HepG2 (cell line): ENCODE data around the gene STAT6. TPM values are rescaled to one million over a fixed set of nuclear protein-coding genes. Genes with fewer than 3 reads are reported as not detected.

Experiments
- AGO1 ChIP-seq: fragments of 200-400 bp; formaldehyde crosslinking; IDR thresholded peaks from 2 replicates; pipeline ENCODE4 v1.6.1; 2017; ENCODE audit warnings: mild to moderate bottlenecking, low read depth, low read length, moderate library complexity; ENCODE audit not compliant: poor library complexity, severe bottlenecking
- ATF4 ChIP-seq, 2 experiments: fragments of 450-650 bp in 1 of 2; sonication (generic) in 1 of 2; formaldehyde crosslinking; IDR thresholded peaks; 2 replicates each; pipeline versions ENCODE4 v1.5.0 to v1.8.0; 2020 to 2022; ENCODE audit warnings: mild to moderate bottlenecking in 1 of 2, missing genetic modification reagents in 1 of 2
- HNRNPK ChIP-seq: fragments of 200-400 bp; formaldehyde crosslinking; IDR thresholded peaks from 2 replicates; pipeline ENCODE4 v1.6.1; 2018; ENCODE audit warnings: low read length, low read depth, moderate library complexity, mild to moderate bottlenecking; ENCODE audit not compliant: poor library complexity, severe bottlenecking
- JARID2 ChIP-seq: sonication (generic); formaldehyde crosslinking; IDR thresholded peaks from 2 replicates; pipeline ENCODE4 v1.8.1; 2023; ENCODE audit warnings: missing genetic modification reagents, inconsistent platforms; ENCODE audit not compliant: insufficient replicate concordance
- KLF6 ChIP-seq: IDR thresholded peaks from 2 replicates; pipeline ENCODE4 v1.8.0; 2016; ENCODE audit warnings: missing biosample characterization, missing genetic modification reagents
- MEIS1 ChIP-seq: sonication (generic); formaldehyde crosslinking; IDR thresholded peaks from 2 replicates; pipeline ENCODE4 v1.9.0; 2021; ENCODE audit warnings: mild to moderate bottlenecking, missing genetic modification reagents, moderate library complexity, borderline replicate concordance
- NRL ChIP-seq: sonication (generic); formaldehyde crosslinking; IDR thresholded peaks from 2 replicates; pipeline ENCODE4 v1.5.0; 2020; ENCODE audit warnings: missing genetic modification reagents, mild to moderate bottlenecking, moderate library complexity, borderline replicate concordance
- SRF ChIP-seq: IDR thresholded peaks from 2 replicates; pipeline ENCODE4 v1.6.1; 2011; ENCODE audit warnings: mild to moderate bottlenecking, low read depth, low read length, moderate library complexity
- SRSF9 ChIP-seq: fragments of 200-400 bp; formaldehyde crosslinking; IDR thresholded peaks from 2 replicates; pipeline ENCODE4 v1.6.1; 2018; ENCODE audit warnings: borderline replicate concordance, mild to moderate bottlenecking, low read depth, low read length; ENCODE audit not compliant: insufficient read depth, poor library complexity, severe bottlenecking
- SUZ12 ChIP-seq: fragments of 150-350 bp; IDR thresholded peaks from 2 replicates; pipeline ENCODE4 v1.6.1; 2014; ENCODE audit warnings: low read depth, low read length
- TBX2 ChIP-seq: sonication (generic); formaldehyde crosslinking; IDR thresholded peaks from 2 replicates; pipeline ENCODE4 v1.5.0; 2020; ENCODE audit warnings: missing genetic modification reagents, mild to moderate bottlenecking, borderline replicate concordance
- TRAFD1 ChIP-seq: sonication (generic); formaldehyde crosslinking; IDR thresholded peaks from 2 replicates; pipeline ENCODE4 v1.5.1; 2020; ENCODE audit warnings: missing genetic modification reagents, mild to moderate bottlenecking, borderline replicate concordance
- ZBTB33 ChIP-seq: sonication (generic); formaldehyde crosslinking; IDR thresholded peaks from 2 replicates; pipeline ENCODE4 v1.4.0; 2020; ENCODE audit warnings: missing genetic modification reagents
- ZNF160 ChIP-seq: sonication (generic); formaldehyde crosslinking; IDR thresholded peaks from 2 replicates; pipeline ENCODE4 v1.8.0; 2022; ENCODE audit warnings: mild to moderate bottlenecking, inconsistent platforms, missing genetic modification reagents
- ZNF333 ChIP-seq: sonication (generic); formaldehyde crosslinking; IDR thresholded peaks from 2 replicates; pipeline ENCODE4 v1.4.0; 2020; ENCODE audit warnings: mild to moderate bottlenecking, missing genetic modification reagents, borderline replicate concordance
- ZZZ3 ChIP-seq: sonication (generic); formaldehyde crosslinking; IDR thresholded peaks from 2 replicates; pipeline ENCODE4 v1.4.0; 2020; ENCODE audit warnings: missing genetic modification reagents, mild to moderate bottlenecking, borderline replicate concordance
- polyA plus RNA-seq, 8 experiments: library from polyadenylated mRNA; depleted of rRNA in 3 of 8; stranded (reverse) in 7 of 8; unstranded in 1 of 8; fragments of >200 nt; fragmentation: Illumina TruSeq in 4 of 8; extraction: Trizol in 4 of 8; gene quantifications; 2 replicates each; pipeline versions ENCODE4 v1.2.1 to v1.2.3, GENCODE V29; 2011 to 2016; ENCODE audit warnings: low read depth in 4 of 8, missing spikeins in 1 of 8, mixed read lengths in 1 of 8; ENCODE audit not compliant: insufficient read depth in 1 of 8
- total RNA-seq, 5 experiments: library from RNA; depleted of rRNA; stranded (reverse); fragments of >200 nt; fragmentation: Illumina TruSeq; extraction: Trizol; gene quantifications; 2 replicates each; pipeline ENCODE4 v1.2.3, GENCODE V29; 2016; ENCODE audit warnings: low read depth in 1 of 5
- TF ChIP-seq, protein P1 (sequence below): sonication (generic); formaldehyde crosslinking; IDR thresholded peaks from 2 replicates; pipeline ENCODE4 v1.4.0; 2020; ENCODE audit warnings: missing genetic modification reagents, borderline replicate concordance

The STAT6 gene
- total and polyA plus RNA-seq, 2 of the 13 experiments (the other 11 are each of a cell fraction or from before 2014, with no cell fraction given): 28.0 to 62.2 TPM

DNA sequence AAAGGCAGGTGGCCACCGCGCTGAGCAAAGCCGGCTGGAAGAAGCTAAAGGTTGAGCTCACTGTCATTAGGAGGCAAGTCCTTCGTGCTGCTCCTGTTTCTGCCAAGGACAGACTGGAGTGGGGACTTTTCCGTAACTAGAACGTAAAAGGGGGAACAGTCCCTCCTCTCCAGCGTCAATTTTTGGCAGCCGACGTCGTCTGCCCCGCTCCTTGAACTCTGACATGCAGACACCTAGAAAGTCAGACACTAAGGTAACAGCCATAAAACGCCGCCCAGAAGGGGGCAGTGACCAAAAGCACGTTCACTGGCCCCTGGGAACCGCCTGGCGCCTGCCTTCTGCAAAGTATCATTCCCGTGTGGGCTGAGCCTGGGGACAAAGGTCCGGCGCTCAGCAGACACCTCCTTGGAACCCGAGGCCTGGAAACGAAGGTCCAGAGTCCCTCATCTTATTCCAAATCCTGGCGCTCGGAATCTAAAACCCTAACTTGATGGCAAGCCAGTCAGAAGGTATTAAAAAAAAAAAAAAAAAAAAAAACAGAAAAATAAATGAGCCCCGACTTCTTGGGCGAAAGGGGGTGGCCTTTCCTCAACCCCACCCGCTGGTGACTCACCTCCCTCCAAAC is 16.1 kb upstream of the STAT6 start (continued):
- TF ChIP-seq ATF4 (CRISPR knock-in tag; IDR thresholded peaks at IDR 0.05): no peak
- no peak for TF ChIP-seq SUZ12
- TF ChIP-seq TBX2 (CRISPR knock-in tag): peak; percentile 56; the same call in 1 of the 2 replicates
- TF ChIP-seq KLF6 (CRISPR knock-in tag): no peak; the same call in 1 of the 2 replicates
- TF ChIP-seq JARID2 (CRISPR knock-in tag): no peak
- peak; percentile 69 for TF ChIP-seq ZBTB33 (CRISPR knock-in tag)
- TF ChIP-seq TRAFD1 (CRISPR knock-in tag): 0 out of 2 replicates have a peak, but pooled peaks have one; percentile 30
- TF ChIP-seq MEIS1 (CRISPR knock-in tag): no peak
- TF ChIP-seq ZZZ3 (CRISPR knock-in tag): no peak
- no peak for TF ChIP-seq ZNF333 (CRISPR knock-in tag)
- no peak for TF ChIP-seq HNRNPK
- no peak for TF ChIP-seq NRL
- no peak for TF ChIP-seq SRF
- TF ChIP-seq, protein P1, sequence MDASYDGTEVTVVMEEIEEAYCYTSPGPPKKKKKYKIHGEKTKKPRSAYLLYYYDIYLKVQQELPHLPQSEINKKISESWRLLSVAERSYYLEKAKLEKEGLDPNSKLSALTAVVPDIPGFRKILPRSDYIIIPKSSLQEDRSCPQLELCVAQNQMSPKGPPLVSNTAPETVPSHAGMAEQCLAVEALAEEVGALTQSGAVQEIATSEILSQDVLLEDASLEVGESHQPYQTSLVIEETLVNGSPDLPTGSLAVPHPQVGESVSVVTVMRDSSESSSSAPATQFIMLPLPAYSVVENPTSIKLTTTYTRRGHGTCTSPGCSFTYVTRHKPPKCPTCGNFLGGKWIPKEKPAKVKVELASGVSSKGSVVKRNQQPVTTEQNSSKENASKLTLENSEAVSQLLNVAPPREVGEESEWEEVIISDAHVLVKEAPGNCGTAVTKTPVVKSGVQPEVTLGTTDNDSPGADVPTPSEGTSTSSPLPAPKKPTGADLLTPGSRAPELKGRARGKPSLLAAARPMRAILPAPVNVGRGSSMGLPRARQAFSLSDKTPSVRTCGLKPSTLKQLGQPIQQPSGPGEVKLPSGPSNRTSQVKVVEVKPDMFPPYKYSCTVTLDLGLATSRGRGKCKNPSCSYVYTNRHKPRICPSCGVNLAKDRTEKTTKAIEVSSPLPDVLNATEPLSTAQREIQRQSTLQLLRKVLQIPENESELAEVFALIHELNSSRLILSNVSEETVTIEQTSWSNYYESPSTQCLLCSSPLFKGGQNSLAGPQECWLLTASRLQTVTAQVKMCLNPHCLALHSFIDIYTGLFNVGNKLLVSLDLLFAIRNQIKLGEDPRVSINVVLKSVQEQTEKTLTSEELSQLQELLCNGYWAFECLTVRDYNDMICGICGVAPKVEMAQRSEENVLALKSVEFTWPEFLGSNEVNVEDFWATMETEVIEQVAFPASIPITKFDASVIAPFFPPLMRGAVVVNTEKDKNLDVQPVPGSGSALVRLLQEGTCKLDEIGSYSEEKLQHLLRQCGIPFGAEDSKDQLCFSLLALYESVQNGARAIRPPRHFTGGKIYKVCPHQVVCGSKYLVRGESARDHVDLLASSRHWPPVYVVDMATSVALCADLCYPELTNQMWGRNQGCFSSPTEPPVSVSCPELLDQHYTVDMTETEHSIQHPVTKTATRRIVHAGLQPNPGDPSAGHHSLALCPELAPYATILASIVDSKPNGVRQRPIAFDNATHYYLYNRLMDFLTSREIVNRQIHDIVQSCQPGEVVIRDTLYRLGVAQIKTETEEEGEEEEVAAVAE: no peak
- TF ChIP-seq AGO1: no peak
- no peak for TF ChIP-seq ZNF160 (CRISPR knock-in tag)
- TF ChIP-seq SRSF9: no peak
